OCI-LY3 (cell line): ENCODE measurements around the gene SNED1.

Experiments used
- CTCF ChIP-seq: fragments of 200-600, 300-600 bp; sonication (generic); IDR thresholded peaks from 2 replicates; pipeline ENCODE4 v1.5.1; 2014; ENCODE audit warnings: antibody characterized with exemption, low read length, low read depth
- EZH2phosphoT487 ChIP-seq: fragments of 200-600 bp; shearing (Covaris generic); IDR thresholded peaks from 2 replicates; pipeline ENCODE4 v1.6.1; 2018; ENCODE audit warnings: antibody characterized with exemption, mixed run types, low read depth

GRCh38 chr2:241081190-241081642 is 82.8 kb downstream of the SNED1 start:
- TF ChIP-seq CTCF (no peak), EZH2phosphoT487 (no peak)
